ENCODE measurements around the gene LPP.

DNA sequence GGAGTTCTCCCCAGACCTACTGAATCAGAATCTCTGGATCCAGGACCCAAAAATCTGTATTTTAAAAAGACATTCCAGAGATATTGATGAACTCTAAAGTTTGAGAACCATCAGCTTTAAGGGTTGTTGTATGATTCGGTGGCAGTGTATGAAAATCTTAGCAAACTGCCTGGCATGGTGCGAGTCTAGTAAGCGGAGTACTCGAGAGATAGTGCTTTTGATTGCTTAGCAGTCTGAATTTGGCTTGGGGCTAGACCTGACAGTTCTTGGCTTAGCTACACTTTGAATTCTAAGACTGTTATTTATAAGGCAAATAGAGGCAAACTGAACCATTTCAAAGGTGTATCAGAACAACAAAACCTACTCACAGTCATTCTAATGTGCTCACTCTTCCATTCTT is 329.0 kb downstream of the LPP start:
- TF ChIP-seq, protein P1, sequence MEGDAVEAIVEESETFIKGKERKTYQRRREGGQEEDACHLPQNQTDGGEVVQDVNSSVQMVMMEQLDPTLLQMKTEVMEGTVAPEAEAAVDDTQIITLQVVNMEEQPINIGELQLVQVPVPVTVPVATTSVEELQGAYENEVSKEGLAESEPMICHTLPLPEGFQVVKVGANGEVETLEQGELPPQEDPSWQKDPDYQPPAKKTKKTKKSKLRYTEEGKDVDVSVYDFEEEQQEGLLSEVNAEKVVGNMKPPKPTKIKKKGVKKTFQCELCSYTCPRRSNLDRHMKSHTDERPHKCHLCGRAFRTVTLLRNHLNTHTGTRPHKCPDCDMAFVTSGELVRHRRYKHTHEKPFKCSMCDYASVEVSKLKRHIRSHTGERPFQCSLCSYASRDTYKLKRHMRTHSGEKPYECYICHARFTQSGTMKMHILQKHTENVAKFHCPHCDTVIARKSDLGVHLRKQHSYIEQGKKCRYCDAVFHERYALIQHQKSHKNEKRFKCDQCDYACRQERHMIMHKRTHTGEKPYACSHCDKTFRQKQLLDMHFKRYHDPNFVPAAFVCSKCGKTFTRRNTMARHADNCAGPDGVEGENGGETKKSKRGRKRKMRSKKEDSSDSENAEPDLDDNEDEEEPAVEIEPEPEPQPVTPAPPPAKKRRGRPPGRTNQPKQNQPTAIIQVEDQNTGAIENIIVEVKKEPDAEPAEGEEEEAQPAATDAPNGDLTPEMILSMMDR (optimal IDR thresholded peaks at IDR 0.05 in 1 of 3, IDR thresholded peaks at IDR 0.05 in 1 of 3, conservative IDR thresholded peaks at IDR 0.05 in 1 of 3; ENCODE audit: extremely low read depth in 1 of 3, insufficient read depth in 2 of 3, low read length in 3 of 3), result no peak
- no peak for TF ChIP-seq EZH2 (IDR thresholded peaks at IDR 0.05; ENCODE audit: low read length)

All from keratinocyte (primary cell).